Neural crest cell (in vitro differentiated cells): ENCODE data around the gene LCE1F. TPM values are rescaled to one million over a fixed set of nuclear protein-coding genes. Genes with fewer than 3 reads are reported as not detected.

Experiments
- DNase-seq: peaks from one replicate; pipeline ENCODE4 v3.0.0; 2021; ENCODE audit warnings: low read depth, mixed read lengths, low spot score
- H3K27ac Mint-ChIP-seq: one replicate; pipeline ENCODE4 v1.8.0; 2021; ENCODE audit warnings: mild to moderate bottlenecking, mixed read lengths; ENCODE audit not compliant: unreplicated experiment
- H3K27me3 Mint-ChIP-seq: 2 replicates; pipeline ENCODE4 v1.8.0; 2021; ENCODE audit warnings: low read depth, mild to moderate bottlenecking, mixed read lengths
- H3K36me3 Mint-ChIP-seq: 2 replicates; pipeline ENCODE4 v1.8.0; 2021; ENCODE audit warnings: low read depth, mild to moderate bottlenecking, mixed read lengths
- H3K4me1 Mint-ChIP-seq: 2 replicates; pipeline ENCODE4 v1.8.0; 2021; ENCODE audit warnings: mixed read lengths
- H3K4me3 Mint-ChIP-seq: one replicate; pipeline ENCODE4 v1.8.0; 2021; ENCODE audit warnings: mild to moderate bottlenecking, mixed read lengths
- H3K9me3 Mint-ChIP-seq: 2 replicates; pipeline ENCODE4 v1.8.0; 2021; ENCODE audit warnings: mixed read lengths
- CTCF ChIP-seq: fragments of 200-600 bp; sonication (generic); conservative IDR thresholded peaks from 2 replicates; pipeline ENCODE4 v1.5.0; 2021; ENCODE audit warnings: antibody characterized with exemption, mild to moderate bottlenecking
- total RNA-seq: library from RNA; stranded (reverse); gene quantifications from 2 replicates; pipeline ENCODE4 v1.2.1, GENCODE V29; 2021

The LCE1F gene
- total RNA-seq, 1 donor from 2014 or later: not detected

- no peaks in the 10 kb centered on the region for H3K4me1 Mint-ChIP-seq
- no peak for TF ChIP-seq CTCF
- H3K9me3 Mint-ChIP-seq: peaks cover 21% of the 10 kb centered on the region
- H3K36me3 Mint-ChIP-seq: peaks cover 7% of the 10 kb centered on the region
- no peak overlapping the region for H3K4me3 Mint-ChIP-seq
- DNase-seq: no peak
- H3K27ac Mint-ChIP-seq: no peak overlapping the region
- no peaks in the 10 kb centered on the region for H3K27me3 Mint-ChIP-seq
These were observed 1.4 kb downstream of the LCE1F start for GRCh38 chr1:152776361-152776760.

GRCh38 chr1:152777510-152778137 lies 2.7 kb downstream of the LCE1F start:
- H3K27ac Mint-ChIP-seq: no peak overlapping the region
- TF ChIP-seq CTCF: no peak
- H3K4me1 Mint-ChIP-seq: no peaks in the 10 kb centered on the region
- DNase-seq: no peak
- H3K4me3 Mint-ChIP-seq: no peak overlapping the region
- peaks cover 7% of the 10 kb centered on the region for H3K36me3 Mint-ChIP-seq
- peaks cover 21% of the 10 kb centered on the region for H3K9me3 Mint-ChIP-seq
- H3K27me3 Mint-ChIP-seq: no peaks in the 10 kb centered on the region

- no peaks in the 10 kb centered on the region for H3K36me3 Mint-ChIP-seq
- DNase-seq: no peak
These were observed 8.2 kb downstream of the LCE1F start for GRCh38 chr1:152783095-152783494.

GRCh38 chr1:152786077-152786476 lies 11.1 kb downstream of the LCE1F start, which contains the start of gene LCE1E:
Gene LCE1E, plus strand, starts transcription at chr1:152786257. Its CDS starts 1,043 bp downstream, at chr1:152787300.
- H3K27ac Mint-ChIP-seq: no peak within 1 kb of the TSS
- H3K4me3 Mint-ChIP-seq: no peak within 1 kb of the TSS
- H3K27me3 Mint-ChIP-seq: no peaks in the 10 kb centered on the region
- H3K36me3 Mint-ChIP-seq: no peaks in the 10 kb centered on the region
- no peak for TF ChIP-seq CTCF
- H3K9me3 Mint-ChIP-seq: peaks cover 5% of the 10 kb centered on the region
- H3K4me1 Mint-ChIP-seq: no peaks in the 10 kb centered on the region
- DNase-seq: no peak

More at GRCh38 chr1:152783095-152783494, 8.2 kb downstream of the LCE1F start:
- Mint-ChIP-seq H3K27me3 (no peaks in the 10 kb centered on the region), H3K4me1 (no peaks in the 10 kb centered on the region), H3K4me3 (no peak overlapping the region), H3K9me3 (peaks cover 12% of the 10 kb centered on the region), H3K27ac (no peak overlapping the region)
- TF ChIP-seq CTCF: no peak

- Mint-ChIP-seq H3K27ac (no peak overlapping the region), H3K27me3 (no peaks in the 10 kb centered on the region), H3K9me3 (peaks cover 14% of the 10 kb centered on the region), H3K4me1 (no peaks in the 10 kb centered on the region), H3K4me3 (no peak overlapping the region), H3K36me3 (peaks cover 2% of the 10 kb centered on the region)
- no peak for DNase-seq
- no peak for TF ChIP-seq CTCF
These were observed 20.7 kb downstream of the LCE1F start for GRCh38 chr1:152795686-152796085.
